ENCODE results near the gene USP10.

GRCh38 chr16:84687715-84688114 lies 12.1 kb upstream of the USP10 start:
- TF ChIP-seq CTCF (conservative IDR thresholded peaks at IDR 0.05) (no peak), ZFX (IDR thresholded peaks at IDR 0.05) (no peak)

All from C4-2B (cell line).